NCI-H446 (cell line): ENCODE results near the gene MYH7B.

Experiments
- DNase-seq, 2 experiments: peaks; one replicate each; lab custom pipeline; 2025; lab: John Stamatoyannopoulos, UW

The MYH7B gene

GRCh38 chr20:34977365-34978091 is 21.9 kb downstream of the MYH7B start:
- no peak for DNase-seq

GRCh38 chr20:34978092-34978744 is 22.6 kb downstream of the MYH7B start:
- no peak for DNase-seq

- DNase-seq: no peak
Measured at GRCh38 chr20:34979366-34980153, 23.9 kb downstream of the MYH7B start.

- DNase-seq: peak in 1 of 2 experiments; percentile 63
Measured at GRCh38 chr20:34980543-34981233, 25.0 kb downstream of the MYH7B start.

- no peak for DNase-seq
Measured at GRCh38 chr20:34982270-34983088, 26.8 kb downstream of the MYH7B start.

- DNase-seq: no peak
Measured at GRCh38 chr20:34983089-34983820, 27.6 kb downstream of the MYH7B start.

- no peak for DNase-seq
Measured at GRCh38 chr20:34983995-34984735, 28.5 kb downstream of the MYH7B start.

GRCh38 chr20:34984756-34985261 is 29.1 kb downstream of the MYH7B start:
- DNase-seq: no peak

GRCh38 chr20:34985461-34986310 is 30.0 kb downstream of the MYH7B start:
- no peak for DNase-seq

GRCh38 chr20:34986311-34987287 is 30.9 kb downstream of the MYH7B start:
- DNase-seq: no peak

GRCh38 chr20:34987288-34988190 is 31.9 kb downstream of the MYH7B start:
- no peak for DNase-seq

- no peak for DNase-seq
Measured at GRCh38 chr20:34988191-34988540, 32.5 kb downstream of the MYH7B start.

- no peak for DNase-seq
Measured at GRCh38 chr20:34989118-34989517, 33.5 kb downstream of the MYH7B start.

GRCh38 chr20:34989670-34990069 is 34.0 kb downstream of the MYH7B start:
- no peak for DNase-seq

- DNase-seq: no peak
Measured at GRCh38 chr20:34990231-34990630, 34.6 kb downstream of the MYH7B start.

- no peak for DNase-seq
Measured at GRCh38 chr20:34990661-34991214, 35.1 kb downstream of the MYH7B start.
